Eye (tissue), 1 donor: ENCODE measurements around the gene PRKCB.
A peak's percentile ranks its signal among the peaks of the same experiment; 100 is the strongest.

Experiments
- DNase-seq: peaks from one replicate; pipeline ENCODE4 v3.0.0-alpha.2; 2015

The PRKCB gene

GRCh38 chr16:23969468-23970297 lies 133.9 kb downstream of the PRKCB start:
- DNase-seq = no peak

- DNase-seq = peak; percentile 52
These were observed 138.4 kb downstream of the PRKCB start for GRCh38 chr16:23974223-23974622.

- DNase-seq = no peak
These were observed 139.5 kb downstream of the PRKCB start for GRCh38 chr16:23975293-23975692.

- no peak for DNase-seq
These were observed 140.3 kb downstream of the PRKCB start for GRCh38 chr16:23976091-23976490.

- no peak for DNase-seq
These were observed 140.7 kb downstream of the PRKCB start for GRCh38 chr16:23976524-23976923.

GRCh38 chr16:23979441-23979840 lies 143.7 kb downstream of the PRKCB start:
- no peak for DNase-seq

GRCh38 chr16:23979982-23980381 lies 144.2 kb downstream of the PRKCB start:
- no peak for DNase-seq

GRCh38 chr16:23981429-23982399 lies 145.9 kb downstream of the PRKCB start:
- DNase-seq = no peak

- no peak for DNase-seq
These were observed 150.7 kb downstream of the PRKCB start for GRCh38 chr16:23986455-23986854.

- DNase-seq = no peak
These were observed 151.7 kb downstream of the PRKCB start for GRCh38 chr16:23987443-23987842.

GRCh38 chr16:23990507-23990906 lies 154.7 kb downstream of the PRKCB start:
- DNase-seq = no peak

- DNase-seq = no peak
These were observed 155.3 kb downstream of the PRKCB start for GRCh38 chr16:23991066-23991465.

- no peak for DNase-seq
These were observed 158.8 kb downstream of the PRKCB start for GRCh38 chr16:23994615-23995014.

GRCh38 chr16:23996258-23996955 lies 160.6 kb downstream of the PRKCB start:
- DNase-seq = no peak

- DNase-seq = no peak
These were observed 163.0 kb downstream of the PRKCB start for GRCh38 chr16:23998771-23999170.

- DNase-seq = no peak
These were observed 163.9 kb downstream of the PRKCB start for GRCh38 chr16:23999663-24000062.

GRCh38 chr16:24001710-24002109 lies 165.9 kb downstream of the PRKCB start:
- no peak for DNase-seq

- DNase-seq = no peak
These were observed 166.8 kb downstream of the PRKCB start for GRCh38 chr16:24002619-24003018.

- no peak for DNase-seq
These were observed 169.8 kb downstream of the PRKCB start for GRCh38 chr16:24005577-24005976.

GRCh38 chr16:24007391-24007790 lies 171.6 kb downstream of the PRKCB start:
- DNase-seq = peak; percentile 34

- no peak for DNase-seq
These were observed 172.2 kb downstream of the PRKCB start for GRCh38 chr16:24007934-24008333.

GRCh38 chr16:24009098-24009497 lies 173.3 kb downstream of the PRKCB start:
- no peak for DNase-seq

GRCh38 chr16:24009955-24010354 lies 174.2 kb downstream of the PRKCB start:
- no peak for DNase-seq
